H1 (cell line): ENCODE results near the gene DDX31. TPM values are rescaled to one million over a fixed set of nuclear protein-coding genes. Genes with fewer than 3 reads are reported as not detected.
A peak's percentile ranks its signal among the peaks of the same experiment; 100 is the strongest.

Source experiments
- CTCF ChIA-PET: fragments of 300-600 bp; sonication (Branson Sonifier 250); formaldehyde crosslinking; loops from one replicate; lab custom pipeline; 2021; ENCODE audit not compliant: partially characterized antibody; lab: Charles Lee
- POLR2A ChIA-PET: fragments of 300-600 bp; sonication (Branson Sonifier 250); formaldehyde crosslinking; loops from one replicate; lab custom pipeline; 2021; ENCODE audit warnings: inconsistent platforms; ENCODE audit not compliant: partially characterized antibody; lab: Charles Lee
- DNase-seq, 2 experiments: peaks; one replicate each; pipeline versions ENCODE4 v3.0.0 to v3.0.0-alpha.2; 2010 to 2022; ENCODE audit warnings: low spot score in 2 of 2, low read depth in 1 of 2, mixed read lengths in 1 of 2
- FAIRE-seq: peaks from 2 replicates; lab custom pipeline; 2011; peaks lifted over from hg19 to GRCh38; lab: Jason Lieb, UNC
- H2AFZ ChIP-seq: 2 replicates; pipeline ENCODE4 v1.8.1; 2012; ENCODE audit warnings: low read length, inconsistent platforms
- H2AK5ac ChIP-seq: 2 replicates; pipeline ENCODE4 v1.6.1; 2013; ENCODE audit warnings: low read depth, low read length
- H2BK120ac ChIP-seq: replicated peaks from 2 replicates; pipeline ENCODE3; 2013; ENCODE audit warnings: low read depth, low read length, inconsistent platforms
- H2BK12ac ChIP-seq: 2 replicates; pipeline ENCODE4 v1.6.1; 2013; ENCODE audit warnings: low read depth, low read length
- H2BK15ac ChIP-seq: 2 replicates; pipeline ENCODE4 v1.6.1; 2013; ENCODE audit warnings: low read length
- H2BK20ac ChIP-seq: 2 replicates; pipeline ENCODE4 v1.6.1; 2013; ENCODE audit warnings: low read length
- H2BK5ac ChIP-seq: 2 replicates; pipeline ENCODE4 v1.6.1; 2013; ENCODE audit warnings: low read depth, low read length
- H3K14ac ChIP-seq: 2 replicates; pipeline ENCODE4 v1.6.1; 2013; ENCODE audit warnings: inconsistent platforms; ENCODE audit not compliant: insufficient read length
- H3K18ac ChIP-seq: 2 replicates; pipeline ENCODE4 v1.6.1; 2013; ENCODE audit warnings: low read length; ENCODE audit errors: extremely low read depth
- H3K23ac ChIP-seq: 2 replicates; pipeline ENCODE4 v1.6.1; 2013; ENCODE audit warnings: inconsistent platforms; ENCODE audit not compliant: insufficient read length
- H3K23me2 ChIP-seq: 2 replicates; pipeline ENCODE4 v1.6.1; 2013; ENCODE audit warnings: low read depth, low read length
- H3K27ac ChIP-seq: 2 replicates; pipeline ENCODE4 v1.6.1; 2011; ENCODE audit warnings: low read depth, low read length, inconsistent platforms
- H3K27me3 ChIP-seq, 4 experiments: replicated peaks in 1 of 4; 1 replicate in 1 of 4; 2 replicates in 3 of 4; pipeline versions ENCODE4 v1.6.1 to v1.8.1; 2011 to 2013; ENCODE audit warnings: low read length in 3 of 4, mild to moderate bottlenecking in 3 of 4, inconsistent platforms in 2 of 4, mixed read lengths in 2 of 4, moderate library complexity in 1 of 4; ENCODE audit not compliant: control insufficient read depth in 3 of 4, insufficient read depth in 3 of 4; ENCODE audit errors: extremely low read depth in 1 of 4
- H3K36me3 ChIP-seq, 4 experiments: 2 replicates each; pipeline versions ENCODE4 v1.6.1 to v1.8.1; 2011 to 2013; ENCODE audit warnings: mild to moderate bottlenecking in 4 of 4, low read length in 3 of 4, moderate library complexity in 2 of 4, control low read depth in 1 of 4, inconsistent platforms in 1 of 4; ENCODE audit not compliant: insufficient read depth in 4 of 4, control insufficient read depth in 2 of 4
- H3K4ac ChIP-seq: replicated peaks from 2 replicates; pipeline ENCODE3; 2013; ENCODE audit warnings: low read length, low read depth, mixed read lengths, inconsistent platforms; ENCODE audit not compliant: insufficient read length
- H3K4me1 ChIP-seq, 4 experiments: replicated peaks in 1 of 4; 1 replicate in 1 of 4; 2 replicates in 3 of 4; pipeline versions ENCODE4 v1.6.1 to v1.8.1; 2011 to 2013; ENCODE audit warnings: low read length in 3 of 4, inconsistent platforms in 2 of 4, mixed read lengths in 1 of 4; ENCODE audit not compliant: insufficient read depth in 4 of 4, control insufficient read depth in 3 of 4
- H3K4me2 ChIP-seq, 2 experiments: 2 replicates each; pipeline versions ENCODE4 v1.6.1 to v1.8.1; 2011 to 2013; ENCODE audit warnings: low read depth in 2 of 2, low read length in 2 of 2, control low read depth in 1 of 2, inconsistent platforms in 1 of 2, mild to moderate bottlenecking in 1 of 2; ENCODE audit not compliant: insufficient read depth in 1 of 2
- H3K4me3 ChIP-seq, 4 experiments: fragments of 200-600, 300-600 bp in 1 of 4; sonication (generic), shearing (Covaris generic), sonication (Bioruptor Twin) in 1 of 4; 2 replicates each; pipeline versions ENCODE4 v1.5.1 to v1.8.1; 2011 to 2016; ENCODE audit warnings: low read length in 4 of 4, low read depth in 3 of 4, control low read depth in 2 of 4, inconsistent platforms in 2 of 4, mild to moderate bottlenecking in 2 of 4, mixed read lengths in 1 of 4, moderate library complexity in 1 of 4; ENCODE audit not compliant: insufficient read depth in 2 of 4; ENCODE audit errors: extremely low read depth in 1 of 4
- H3K56ac ChIP-seq: replicated peaks from 2 replicates; pipeline ENCODE3; 2013; ENCODE audit warnings: low read depth, mild to moderate bottlenecking, mixed read lengths, low read length, inconsistent platforms; ENCODE audit not compliant: insufficient read length
- H3K79me1 ChIP-seq: 2 replicates; pipeline ENCODE4 v1.6.1; 2013; ENCODE audit warnings: low read depth, low read length, control low read depth
- H3K79me2 ChIP-seq, 2 experiments: 2 replicates each; pipeline versions ENCODE4 v1.6.1 to v1.8.1; 2012 to 2013; ENCODE audit warnings: low read length in 2 of 2, mild to moderate bottlenecking in 2 of 2, inconsistent platforms in 1 of 2; ENCODE audit not compliant: insufficient read depth in 2 of 2, control insufficient read depth in 1 of 2
- H3K9ac ChIP-seq, 4 experiments: replicated peaks in 1 of 4; 1 replicate in 1 of 4; 2 replicates in 3 of 4; pipeline versions ENCODE4 v1.6.1 to v1.8.1; 2011 to 2013; ENCODE audit warnings: low read depth in 3 of 4, low read length in 3 of 4, control low read depth in 2 of 4, mild to moderate bottlenecking in 2 of 4, moderate library complexity in 2 of 4, inconsistent platforms in 1 of 4; ENCODE audit errors: extremely low read depth in 1 of 4
- H3K9me3 ChIP-seq, 2 experiments: 2 replicates each; pipeline versions ENCODE4 v1.6.1 to v1.8.1; 2012 to 2013; ENCODE audit warnings: mild to moderate bottlenecking in 2 of 2, moderate library complexity in 2 of 2, control low read depth in 1 of 2, inconsistent platforms in 1 of 2, low read depth in 1 of 2, low read length in 1 of 2, mixed read lengths in 1 of 2; ENCODE audit not compliant: insufficient read depth in 2 of 2
- H4K20me1 ChIP-seq, 2 experiments: replicated peaks in 1 of 2; 2 replicates each; pipeline versions ENCODE3 to v1.8.1; 2011 to 2013; ENCODE audit warnings: inconsistent platforms in 2 of 2, low read length in 2 of 2, mild to moderate bottlenecking in 1 of 2; ENCODE audit not compliant: insufficient read depth in 2 of 2, control insufficient read depth in 1 of 2
- H4K5ac ChIP-seq: 2 replicates; pipeline ENCODE4 v1.6.1; 2013; ENCODE audit warnings: low read length, low read depth, mixed read lengths, inconsistent platforms; ENCODE audit not compliant: insufficient read length
- H4K8ac ChIP-seq: 2 replicates; pipeline ENCODE4 v1.8.0; 2013; ENCODE audit warnings: mild to moderate bottlenecking, moderate library complexity, low read length, inconsistent platforms; ENCODE audit not compliant: insufficient read depth; ENCODE audit errors: extremely low read depth
- H4K91ac ChIP-seq: replicated peaks from 2 replicates; pipeline ENCODE3; 2013; ENCODE audit warnings: low read length, mixed read lengths, inconsistent platforms; ENCODE audit not compliant: insufficient read length
- E2F6 ChIP-seq: IDR thresholded peaks from 2 replicates; pipeline ENCODE4 v1.6.1; 2012; ENCODE audit warnings: inconsistent platforms
- RAD21 ChIP-seq, 2 experiments: IDR thresholded peaks in 1 of 2; conservative IDR thresholded peaks in 1 of 2; 2 replicates each; pipeline ENCODE4 v1.6.1; 2011; ENCODE audit warnings: low read depth in 2 of 2, low read length in 2 of 2, improper control_type of control experiment in 1 of 2, inconsistent platforms in 1 of 2, mild to moderate bottlenecking in 1 of 2, moderate library complexity in 1 of 2
- RNF2 ChIP-seq: fragments of 200-900, 300-1000 bp; sonication (generic); IDR thresholded peaks from 2 replicates; pipeline ENCODE4 v1.7.1; 2016; ENCODE audit warnings: borderline replicate concordance, low read depth, mild to moderate bottlenecking, antibody characterized with exemption, low read length; ENCODE audit not compliant: poor library complexity, severe bottlenecking; ENCODE audit errors: missing control alignments
- WGBS, 2 experiments: shearing (Covaris generic) in 1 of 2; methylation state at CpG; one replicate each; pipeline versions ENCODE4 v1.1.6 to v1.1.7; 2013 to 2015; ENCODE audit warnings: low lambda C conversion rate in 2 of 2, mixed read lengths in 2 of 2, inconsistent platforms in 1 of 2, low coverage in 1 of 2, missing lambda C conversion rate in 1 of 2; ENCODE audit not compliant: insufficient replicate concordance in 2 of 2, insufficient coverage in 1 of 2, insufficient read length in 1 of 2; ENCODE audit errors: extremely low coverage in 1 of 2, missing lambda C conversion rate in 1 of 2; 5-methylcytosine and 5-hydroxymethylcytosine counted together
- polyA plus RNA-seq, 7 experiments: library from polyadenylated mRNA; depleted of rRNA in 3 of 7; stranded (reverse) in 5 of 7; unstranded in 2 of 7; fragments of >200 nt in 5 of 7; fragments of 200-250 nt in 2 of 7; gene quantifications; 1 replicate in 5 of 7; 2 replicates in 1 of 7; 4 replicates in 1 of 7; pipeline versions ENCODE4 v1.2.1 to v1.2.3, GENCODE V29; 2011 to 2013; ENCODE audit warnings: missing spikeins in 2 of 7, mixed read lengths in 2 of 7
- total RNA-seq: library from RNA; stranded (reverse); fragmentation: NEBNext Ultra II Directional; extraction: Animal tissue kit (Norgen Biotek cat#: 25700); gene quantifications from 2 replicates; pipeline ENCODE4 v1.2.1, GENCODE V29; 2021

Gene DDX31
- total and polyA plus RNA-seq, 2 of the 8 experiments (the other 6 are each of a cell fraction or from before 2014, with no cell fraction given): 9.5 to 23.7 TPM

DNA sequence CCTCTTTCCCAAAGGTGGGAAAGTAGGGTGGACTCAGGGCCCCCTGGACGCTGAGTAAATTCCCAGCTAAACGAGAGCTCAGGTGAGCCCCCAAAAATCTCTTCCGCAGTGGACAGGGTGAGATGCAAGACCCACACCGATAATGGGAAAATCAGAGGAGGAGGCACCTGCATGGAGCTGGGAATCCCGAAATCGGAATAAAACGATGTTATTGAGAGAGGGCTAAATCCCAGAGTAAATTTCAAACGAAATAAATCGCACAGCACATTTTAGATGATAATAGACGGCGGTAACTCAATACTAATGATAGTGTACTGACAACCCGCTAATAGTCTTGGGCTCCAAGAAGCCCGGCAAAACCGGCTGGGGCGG lies 90.4 kb downstream of the DDX31 start:
- H3K27me3 ChIP-seq: peaks cover 66 to 93% (median 91%) of the 10 kb centered on the region in 4 experiments
- H3K23me2 ChIP-seq: peaks cover 4% of the 10 kb centered on the region; the same call in 1 of the 2 replicates
- WGBS, 2 experiments: 20% methylated on average over 15 of the region's 15 CpGs; no CpG with 5 or more reads in 1 of the 2 experiments
- POLR2A ChIA-PET: interaction anchor here (1.0 kb wide), 2 partner anchors 11 to 90 kb away, joined by 4 read pairs; partner anchors contain the start of genes DDX31 and GTF3C4
- peaks cover 0 to 4% (median 0%) of the 10 kb centered on the region in 4 experiments; a peak in 1 of 8 replicates for H3K36me3 ChIP-seq
- H2BK20ac ChIP-seq: no peak overlapping the region
- DNase-seq: no peak
- H2AK5ac ChIP-seq: no peak overlapping the region
- TF ChIP-seq RAD21 (IDR thresholded peaks at IDR 0.05 in 1 of 2, conservative IDR thresholded peaks at IDR 0.05 in 1 of 2; ENCODE audit: low read depth in 2 of 2, low read length in 2 of 2) (no peak), E2F6 (no peak), RNF2 (peak; percentile 87)
- H3K4me1 ChIP-seq: peaks cover 0 to 31% (median 18%) of the 10 kb centered on the region in 4 experiments; a peak in 6 of 7 replicates
- no peaks in the 10 kb centered on the region for H3K9me3 ChIP-seq
- no peak overlapping the region for H3K4ac ChIP-seq
- H2BK12ac ChIP-seq: no peak overlapping the region
- H3K23ac ChIP-seq: no peak overlapping the region
- no peaks in the 10 kb centered on the region; the same call in 1 of the 2 replicates for H3K79me1 ChIP-seq
- H3K27ac ChIP-seq: no peak overlapping the region
- H4K91ac ChIP-seq: no peak overlapping the region
- H4K20me1 ChIP-seq: peaks cover 6 to 19% of the 10 kb centered on the region in 2 experiments
- H2BK120ac ChIP-seq: no peak overlapping the region
- peak overlapping the region; percentile 22 to 55 (median 31); a peak in 6 of 8 replicates for H3K4me3 ChIP-seq
- no peak for FAIRE-seq
- no peak overlapping the region for H2BK15ac ChIP-seq
- CTCF ChIA-PET: interaction anchor here (0.6 to 1.3 kb wide), 4 partner anchors 90 to 423 kb away, joined by 3 to 4 read pairs (median 3); partner anchors contain the start of gene DDX31
- no peak overlapping the region for H2AFZ ChIP-seq
- H4K5ac ChIP-seq: no peak overlapping the region
- no peak overlapping the region for H3K14ac ChIP-seq
- H3K4me2 ChIP-seq: peak overlapping the region; percentile 58 to 78
- H3K79me2 ChIP-seq: no peaks in the 10 kb centered on the region
- no peak overlapping the region for H2BK5ac ChIP-seq
- no peak overlapping the region for H3K18ac ChIP-seq
- no peak overlapping the region for H4K8ac ChIP-seq
- H3K56ac ChIP-seq: no peak overlapping the region
- H3K9ac ChIP-seq: no peak overlapping the region
